OCI-LY1 (cell line): ENCODE measurements around the gene SERPINE1.

ENCODE experiments used
- H2AFZ ChIP-seq: fragments of 200-600 bp; sonication (generic), shearing (Covaris generic); 2 replicates; pipeline ENCODE4 v1.6.0; 2014; ENCODE audit warnings: antibody characterized with exemption, mild to moderate bottlenecking, low read length
- H3F3A ChIP-seq: fragments of 200-600 bp; sonication (generic), shearing (Covaris generic); 2 replicates; pipeline ENCODE4 v1.6.0; 2014; ENCODE audit warnings: mild to moderate bottlenecking, antibody characterized with exemption, low read length, moderate library complexity; ENCODE audit not compliant: insufficient read depth
- H3K27ac ChIP-seq: fragments of 200-600 bp; sonication (generic); 2 replicates; pipeline ENCODE4 v1.5.1; 2014; ENCODE audit warnings: low read length, mixed run types, mild to moderate bottlenecking, low read depth; ENCODE audit not compliant: poor library complexity, severe bottlenecking
- H3K27me3 ChIP-seq: fragments of 200-600 bp; sonication (generic); 2 replicates; pipeline ENCODE4 v1.6.0; 2014; ENCODE audit warnings: antibody characterized with exemption, mild to moderate bottlenecking, low read length, moderate library complexity; ENCODE audit not compliant: insufficient read depth
- H3K36me3 ChIP-seq: fragments of 200-600 bp; sonication (generic); 2 replicates; pipeline ENCODE4 v1.6.1; 2014; ENCODE audit warnings: mild to moderate bottlenecking, antibody characterized with exemption, low read length, moderate library complexity, mixed read lengths; ENCODE audit not compliant: insufficient read depth
- H3K4me1 ChIP-seq: fragments of 200-600 bp; sonication (generic); 2 replicates; pipeline ENCODE4 v1.5.1; 2014; ENCODE audit warnings: mild to moderate bottlenecking, low read length, moderate library complexity; ENCODE audit not compliant: insufficient read depth, severe bottlenecking
- H3K4me2 ChIP-seq: fragments of 200-600 bp; sonication (generic), shearing (Covaris generic); 2 replicates; pipeline ENCODE4 v1.6.1; 2014; ENCODE audit warnings: low read length
- H3K4me3 ChIP-seq: fragments of 200-600 bp; sonication (generic); 2 replicates; pipeline ENCODE4 v1.5.1; 2014; ENCODE audit warnings: low read length, low read depth, mild to moderate bottlenecking, mixed read lengths; ENCODE audit not compliant: poor library complexity, severe bottlenecking
- H3K79me2 ChIP-seq: fragments of 200-600 bp; shearing (Covaris generic); 2 replicates; pipeline ENCODE4 v1.6.1; 2016; ENCODE audit warnings: mixed run types, low read length, mixed read lengths; ENCODE audit not compliant: insufficient read depth
- H3K9ac ChIP-seq: fragments of 200-600 bp; sonication (generic), shearing (Covaris generic); 2 replicates; pipeline ENCODE4 v1.6.1; 2014; ENCODE audit warnings: mild to moderate bottlenecking, low read length, mixed read lengths
- H3K9me2 ChIP-seq: fragments of 200-600 bp; sonication (generic), shearing (Covaris generic); 2 replicates; pipeline ENCODE4 v1.6.1; 2014; ENCODE audit warnings: low read depth, mild to moderate bottlenecking, low read length, mixed read lengths
- H3K9me3 ChIP-seq: fragments of 200-600 bp; shearing (Covaris generic); 2 replicates; pipeline ENCODE4 v1.6.1; 2014; ENCODE audit warnings: low read length, mixed read lengths
- H4K20me1 ChIP-seq: fragments of 200-600 bp; sonication (generic), shearing (Covaris generic); 2 replicates; pipeline ENCODE4 v1.6.0; 2016; ENCODE audit warnings: mild to moderate bottlenecking, low read length; ENCODE audit not compliant: insufficient read depth
- EZH2 ChIP-seq: fragments of 200-600 bp; sonication (generic), shearing (Covaris generic); IDR thresholded peaks from 2 replicates; pipeline ENCODE4 v1.8.0; 2017; ENCODE audit warnings: borderline replicate concordance, mixed run types, mild to moderate bottlenecking, antibody characterized with exemption, low read length, moderate library complexity, mixed read lengths
- TF ChIP-seq, protein P1 (sequence below): fragments of 200-600 bp; sonication (generic), shearing (Covaris generic); IDR thresholded peaks from 2 replicates; pipeline ENCODE4 v1.5.1; 2017; ENCODE audit warnings: mild to moderate bottlenecking, antibody characterized with exemption, low read length, moderate library complexity, mixed read lengths

SERPINE1 gene

DNA sequence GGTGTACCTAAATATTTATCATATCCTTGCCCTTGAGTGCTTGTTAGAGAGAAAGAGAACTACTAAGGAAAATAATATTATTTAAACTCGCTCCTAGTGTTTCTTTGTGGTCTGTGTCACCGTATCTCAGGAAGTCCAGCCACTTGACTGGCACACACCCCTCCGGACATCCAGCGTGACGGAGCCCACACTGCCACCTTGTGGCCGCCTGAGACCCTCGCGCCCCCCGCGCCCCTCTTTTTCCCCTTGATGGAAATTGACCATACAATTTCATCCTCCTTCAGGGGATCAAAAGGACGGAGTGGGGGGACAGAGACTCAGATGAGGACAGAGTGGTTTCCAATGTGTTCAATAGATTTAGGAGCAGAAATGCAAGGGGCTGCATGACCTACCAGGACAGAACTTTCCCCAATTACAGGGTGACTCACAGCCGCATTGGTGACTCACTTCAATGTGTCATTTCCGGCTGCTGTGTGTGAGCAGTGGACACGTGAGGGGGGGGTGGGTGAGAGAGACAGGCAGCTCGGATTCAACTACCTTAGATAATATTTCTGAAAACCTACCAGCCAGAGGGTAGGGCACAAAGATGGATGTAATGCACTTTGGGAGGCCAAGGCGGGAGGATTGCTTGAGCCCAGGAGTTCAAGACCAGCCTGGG, 11.4 kb downstream of the SERPINE1 start:
- no peak overlapping the region for H3K9ac ChIP-seq
- H3K27me3 ChIP-seq, result peaks cover 12% of the 10 kb centered on the region; the same call in 1 of the 2 replicates
- H3K36me3 ChIP-seq, result no peaks in the 10 kb centered on the region
- H2AFZ ChIP-seq, result no peak overlapping the region
- no peaks in the 10 kb centered on the region for H3K79me2 ChIP-seq
- no peak overlapping the region for H3K27ac ChIP-seq
- no peaks in the 10 kb centered on the region for H3K9me3 ChIP-seq
- H3F3A ChIP-seq, result no peaks in the 10 kb centered on the region
- H3K4me3 ChIP-seq, result no peak overlapping the region
- H3K4me2 ChIP-seq, result no peak overlapping the region
- H3K9me2 ChIP-seq, result no peaks in the 10 kb centered on the region
- H4K20me1 ChIP-seq, result no peaks in the 10 kb centered on the region
- H3K4me1 ChIP-seq, result peaks cover 4% of the 10 kb centered on the region
- TF ChIP-seq, protein P1, sequence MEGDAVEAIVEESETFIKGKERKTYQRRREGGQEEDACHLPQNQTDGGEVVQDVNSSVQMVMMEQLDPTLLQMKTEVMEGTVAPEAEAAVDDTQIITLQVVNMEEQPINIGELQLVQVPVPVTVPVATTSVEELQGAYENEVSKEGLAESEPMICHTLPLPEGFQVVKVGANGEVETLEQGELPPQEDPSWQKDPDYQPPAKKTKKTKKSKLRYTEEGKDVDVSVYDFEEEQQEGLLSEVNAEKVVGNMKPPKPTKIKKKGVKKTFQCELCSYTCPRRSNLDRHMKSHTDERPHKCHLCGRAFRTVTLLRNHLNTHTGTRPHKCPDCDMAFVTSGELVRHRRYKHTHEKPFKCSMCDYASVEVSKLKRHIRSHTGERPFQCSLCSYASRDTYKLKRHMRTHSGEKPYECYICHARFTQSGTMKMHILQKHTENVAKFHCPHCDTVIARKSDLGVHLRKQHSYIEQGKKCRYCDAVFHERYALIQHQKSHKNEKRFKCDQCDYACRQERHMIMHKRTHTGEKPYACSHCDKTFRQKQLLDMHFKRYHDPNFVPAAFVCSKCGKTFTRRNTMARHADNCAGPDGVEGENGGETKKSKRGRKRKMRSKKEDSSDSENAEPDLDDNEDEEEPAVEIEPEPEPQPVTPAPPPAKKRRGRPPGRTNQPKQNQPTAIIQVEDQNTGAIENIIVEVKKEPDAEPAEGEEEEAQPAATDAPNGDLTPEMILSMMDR, result peak; percentile 98
- TF ChIP-seq EZH2, result no peak

DNA sequence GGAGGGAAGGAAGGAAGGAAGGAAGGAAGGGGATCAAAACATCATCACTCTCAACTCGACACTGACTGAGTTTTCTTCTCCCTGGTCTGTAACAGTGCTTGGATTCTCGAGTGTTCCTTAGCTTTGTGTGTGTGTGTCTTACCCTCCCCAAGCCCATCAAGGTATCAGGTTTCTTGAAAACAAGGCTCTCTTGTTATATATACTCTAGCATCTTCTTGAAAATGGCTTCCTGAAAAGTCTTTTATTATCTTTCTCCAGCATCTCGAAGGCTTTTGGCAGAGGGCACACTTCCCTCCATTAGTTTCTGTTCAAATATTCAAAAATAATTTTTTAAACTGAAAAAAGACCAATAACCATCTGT, 13.4 kb downstream of the SERPINE1 start:
- Histone ChIP-seq H3K9me2 (no peaks in the 10 kb centered on the region), H3K27me3 (peaks cover 10% of the 10 kb centered on the region; the same call in 1 of the 2 replicates), H2AFZ (no peak overlapping the region), H3K9ac (no peak overlapping the region), H3K4me3 (no peak overlapping the region), H3K4me1 (peaks cover 7% of the 10 kb centered on the region), H3K4me2 (no peak overlapping the region), H3K9me3 (no peaks in the 10 kb centered on the region), H4K20me1 (no peaks in the 10 kb centered on the region), H3K27ac (no peak overlapping the region), H3F3A (no peaks in the 10 kb centered on the region), H3K36me3 (no peaks in the 10 kb centered on the region), H3K79me2 (no peaks in the 10 kb centered on the region)
- TF ChIP-seq, protein P1, result no peak
- no peak for TF ChIP-seq EZH2

DNA sequence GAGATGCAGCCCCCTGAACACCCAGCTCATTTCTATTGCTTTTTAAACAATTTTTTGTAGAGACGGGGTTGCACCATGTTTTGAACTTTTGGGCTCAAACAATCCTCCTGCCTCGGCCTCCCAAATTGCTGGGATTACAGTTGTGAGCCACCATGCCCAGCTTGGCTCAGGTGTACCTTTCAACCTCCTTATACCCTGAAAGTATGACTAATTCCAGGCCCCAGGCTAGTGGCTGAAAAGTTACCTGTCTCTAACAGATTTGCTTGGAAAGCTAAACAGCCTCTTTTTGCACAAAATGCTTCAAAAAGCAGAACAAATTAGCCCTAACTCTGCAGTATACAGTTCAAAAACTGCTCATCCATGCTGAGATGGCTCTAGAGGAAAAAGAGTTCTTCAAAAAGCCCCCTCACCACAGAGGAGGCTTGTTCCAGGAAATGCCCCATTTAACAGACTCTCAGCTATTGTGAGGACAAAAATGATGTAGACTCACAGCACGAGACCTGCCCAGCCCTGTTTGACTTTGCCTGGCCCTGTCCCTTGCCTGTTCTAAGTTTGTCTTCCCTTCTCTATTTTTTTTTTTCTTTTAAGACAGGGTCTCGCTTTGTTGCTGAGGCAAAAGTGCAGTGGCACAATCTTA, 14.0 kb downstream of the SERPINE1 start:
- no peaks in the 10 kb centered on the region for H3K36me3 ChIP-seq
- H2AFZ ChIP-seq, result no peak overlapping the region
- H4K20me1 ChIP-seq, result no peaks in the 10 kb centered on the region
- no peaks in the 10 kb centered on the region for H3K9me3 ChIP-seq
- no peak overlapping the region for H3K4me2 ChIP-seq
- no peak for TF ChIP-seq EZH2
- TF ChIP-seq, protein P1, result no peak
- H3K9ac ChIP-seq, result no peak overlapping the region
- H3K4me1 ChIP-seq, result peaks cover 7% of the 10 kb centered on the region
- H3K27ac ChIP-seq, result no peak overlapping the region
- H3K4me3 ChIP-seq, result no peak overlapping the region
- no peaks in the 10 kb centered on the region for H3F3A ChIP-seq
- H3K9me2 ChIP-seq, result no peaks in the 10 kb centered on the region
- no peaks in the 10 kb centered on the region for H3K79me2 ChIP-seq
- H3K27me3 ChIP-seq, result peaks cover 8% of the 10 kb centered on the region; the same call in 1 of the 2 replicates
